WTC11 (cell line): ENCODE results near the gene RNF2. TPM values are rescaled to one million over a fixed set of nuclear protein-coding genes. Genes with fewer than 3 reads are reported as not detected.

Experiments
- ATAC-seq: fragments of 200-7000 bp; cut with Tn5 transposase; 2 replicates; pipeline ENCODE4 v1.10.0; 2021; ENCODE audit warnings: mild to moderate bottlenecking, moderate library complexity
- CTCF ChIA-PET: fragments of 300-600 bp; sonication (Branson Sonifier 250); formaldehyde crosslinking; loops from one replicate; lab custom pipeline; 2021; ENCODE audit warnings: antibody characterized with exemption; lab: Charles Lee
- POLR2A ChIA-PET: fragments of 350-600 bp; sonication (Branson Sonifier 250); formaldehyde crosslinking; loops from one replicate; lab custom pipeline; 2021; ENCODE audit warnings: antibody characterized with exemption; lab: Charles Lee
- DNase-seq: peaks from one replicate; pipeline ENCODE4 v3.0.0; 2021; ENCODE audit warnings: low spot score
- H3K27ac Mint-ChIP-seq: 2 replicates; pipeline ENCODE4 v1.8.0; 2021; ENCODE audit warnings: mixed read lengths
- H3K27me3 Mint-ChIP-seq: 2 replicates; pipeline ENCODE4 v1.8.0; 2021; ENCODE audit warnings: low read depth, mild to moderate bottlenecking, moderate library complexity, mixed read lengths
- H3K36me3 Mint-ChIP-seq: 2 replicates; pipeline ENCODE4 v1.8.0; 2021; ENCODE audit warnings: mixed read lengths
- H3K4me1 Mint-ChIP-seq: 2 replicates; pipeline ENCODE4 v1.8.0; 2022; ENCODE audit warnings: mixed read lengths
- H3K4me3 Mint-ChIP-seq: 2 replicates; pipeline ENCODE4 v1.8.0; 2021; ENCODE audit warnings: mild to moderate bottlenecking, moderate library complexity, mixed read lengths
- H3K9me3 Mint-ChIP-seq: 2 replicates; pipeline ENCODE4 v1.8.0; 2021; ENCODE audit warnings: mixed read lengths
- CBFB ChIP-seq: sonication (generic); formaldehyde crosslinking; IDR thresholded peaks from 2 replicates; pipeline ENCODE4 v1.8.1; 2022; ENCODE audit warnings: mild to moderate bottlenecking, low read depth, missing genetic modification reagents
- ESRRA ChIP-seq: sonication (generic); formaldehyde crosslinking; IDR thresholded peaks from 2 replicates; pipeline ENCODE4 v1.8.1; 2022; ENCODE audit warnings: mild to moderate bottlenecking, missing genetic modification reagents, borderline replicate concordance
- FOXP1 ChIP-seq: sonication (generic); formaldehyde crosslinking; IDR thresholded peaks from 2 replicates; pipeline ENCODE4 v1.8.0; 2022; ENCODE audit warnings: missing genetic modification reagents, mild to moderate bottlenecking, moderate library complexity, borderline replicate concordance
- GABPB1 ChIP-seq: sonication (generic); formaldehyde crosslinking; IDR thresholded peaks from 2 replicates; pipeline ENCODE4 v1.8.1; 2023; ENCODE audit warnings: mild to moderate bottlenecking, missing genetic modification reagents
- GRHL2 ChIP-seq: fragments of 250-450 bp; sonication (Bioruptor Pico); IDR thresholded peaks from 2 replicates; pipeline ENCODE4 v1.8.0; 2022; ENCODE audit warnings: mild to moderate bottlenecking, moderate library complexity; ENCODE audit not compliant: insufficient replicate concordance, severe bottlenecking
- MYBL2 ChIP-seq: sonication (generic); formaldehyde crosslinking; IDR thresholded peaks from 2 replicates; pipeline ENCODE4 v1.8.1; 2023; ENCODE audit warnings: mild to moderate bottlenecking, moderate library complexity, missing genetic modification reagents
- NFYB ChIP-seq: sonication (generic); formaldehyde crosslinking; conservative IDR thresholded peaks from 2 replicates; pipeline ENCODE4 v1.8.0; 2022; ENCODE audit warnings: low read depth, missing genetic modification reagents
- SP1 ChIP-seq: sonication (generic); formaldehyde crosslinking; conservative IDR thresholded peaks from 2 replicates; pipeline ENCODE4 v1.8.1; 2022; ENCODE audit warnings: missing genetic modification reagents
- TCF7 ChIP-seq: sonication (generic); formaldehyde crosslinking; IDR thresholded peaks from 2 replicates; pipeline ENCODE4 v1.8.0; 2022; ENCODE audit warnings: mild to moderate bottlenecking, low read depth, missing genetic modification reagents, moderate library complexity
- ZNF138 ChIP-seq: sonication (generic); formaldehyde crosslinking; conservative IDR thresholded peaks from 2 replicates; pipeline ENCODE4 v1.8.1; 2022; ENCODE audit warnings: mild to moderate bottlenecking, moderate library complexity, missing genetic modification reagents
- ZNF396 ChIP-seq: fragments of 250-450 bp; sonication (Bioruptor Pico); IDR thresholded peaks from 2 replicates; pipeline ENCODE4 v1.8.0; 2021; ENCODE audit warnings: mild to moderate bottlenecking, moderate library complexity, borderline replicate concordance
- total RNA-seq: library from RNA; stranded (reverse); gene quantifications from 3 replicates; pipeline ENCODE4 v1.2.3, GENCODE V29; 2021
- TF ChIP-seq, protein P1 (sequence below): fragments of 250-450 bp; sonication (Bioruptor Pico); IDR thresholded peaks from 2 replicates; pipeline ENCODE4 v1.9.0; 2021; ENCODE audit warnings: mild to moderate bottlenecking
- TF ChIP-seq, protein P2 (sequence below): fragments of 250-450 bp; sonication (Bioruptor Pico); IDR thresholded peaks from 2 replicates; pipeline ENCODE4 v1.9.0; 2021; ENCODE audit warnings: mild to moderate bottlenecking
- TF ChIP-seq, protein P3 (sequence below): sonication (generic); formaldehyde crosslinking; IDR thresholded peaks from 2 replicates; pipeline ENCODE4 v1.8.1; 2023; ENCODE audit warnings: mild to moderate bottlenecking, missing genetic modification reagents, moderate library complexity
- TF ChIP-seq, protein P4 (sequence below): sonication (generic); formaldehyde crosslinking; IDR thresholded peaks from 2 replicates; pipeline ENCODE4 v1.8.0; 2023; ENCODE audit warnings: mild to moderate bottlenecking, missing genetic modification reagents
- TF ChIP-seq, protein P5 (sequence below): fragments of 200-600 bp; IDR thresholded peaks from 2 replicates; pipeline ENCODE4 v1.8.0; 2022; ENCODE audit warnings: antibody characterized with exemption
- TF ChIP-seq, protein P6 (sequence below): sonication (generic); formaldehyde crosslinking; IDR thresholded peaks from 2 replicates; pipeline ENCODE4 v1.8.0; 2023; ENCODE audit warnings: missing genetic modification reagents
- TF ChIP-seq, protein P7 (sequence below): sonication (generic); formaldehyde crosslinking; IDR thresholded peaks from 2 replicates; pipeline ENCODE4 v1.8.0; 2022; ENCODE audit warnings: mild to moderate bottlenecking, missing genetic modification reagents

The RNF2 gene
- total RNA-seq, 1 experiment from 2014 or later = 37.3 TPM

DNA sequence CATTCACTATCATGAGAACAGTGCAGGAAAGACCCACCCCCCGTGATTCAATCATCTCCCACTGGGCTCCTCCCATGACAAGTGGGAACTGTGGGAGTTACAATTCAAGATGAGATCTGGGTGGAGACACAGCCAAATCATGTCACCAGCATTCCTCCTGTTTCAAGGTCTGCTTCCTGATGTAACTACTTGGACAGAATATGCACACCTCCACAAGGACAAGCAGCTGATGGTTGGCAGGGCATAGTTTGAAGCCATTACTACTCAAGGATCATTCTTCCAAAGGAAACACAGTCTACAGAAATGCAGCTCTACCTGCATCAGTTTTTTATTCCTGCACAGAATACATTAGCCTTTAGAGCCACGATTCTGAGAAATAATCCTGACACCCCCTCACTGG, 28.5 kb upstream of the RNF2 start:
- DNase-seq (no peak), ATAC-seq (no peak)
- POLR2A ChIA-PET = no interaction called here
- Mint-ChIP-seq H3K4me1 (peaks cover 7% of the 10 kb centered on the region; the same call in 1 of the 2 replicates), H3K36me3 (no peaks in the 10 kb centered on the region), H3K9me3 (no peaks in the 10 kb centered on the region), H3K4me3 (no peak overlapping the region), H3K27ac (no peak overlapping the region), H3K27me3 (no peaks in the 10 kb centered on the region; the same call in 1 of the 2 replicates)
- CTCF ChIA-PET = interaction anchor here (0.8 kb wide), 1 partner anchor 153 kb away, joined by 3 read pairs; no protein-coding TSS in a partner anchor
- TF ChIP-seq NFYB (CRISPR knock-in tag) (no peak), ZNF396 (no peak), FOXP1 (no peak), GRHL2 (no peak), ESRRA (CRISPR knock-in tag) (no peak), MYBL2 (CRISPR knock-in tag) (no peak), GABPB1 (CRISPR knock-in tag) (no peak)
- TF ChIP-seq, protein P1, sequence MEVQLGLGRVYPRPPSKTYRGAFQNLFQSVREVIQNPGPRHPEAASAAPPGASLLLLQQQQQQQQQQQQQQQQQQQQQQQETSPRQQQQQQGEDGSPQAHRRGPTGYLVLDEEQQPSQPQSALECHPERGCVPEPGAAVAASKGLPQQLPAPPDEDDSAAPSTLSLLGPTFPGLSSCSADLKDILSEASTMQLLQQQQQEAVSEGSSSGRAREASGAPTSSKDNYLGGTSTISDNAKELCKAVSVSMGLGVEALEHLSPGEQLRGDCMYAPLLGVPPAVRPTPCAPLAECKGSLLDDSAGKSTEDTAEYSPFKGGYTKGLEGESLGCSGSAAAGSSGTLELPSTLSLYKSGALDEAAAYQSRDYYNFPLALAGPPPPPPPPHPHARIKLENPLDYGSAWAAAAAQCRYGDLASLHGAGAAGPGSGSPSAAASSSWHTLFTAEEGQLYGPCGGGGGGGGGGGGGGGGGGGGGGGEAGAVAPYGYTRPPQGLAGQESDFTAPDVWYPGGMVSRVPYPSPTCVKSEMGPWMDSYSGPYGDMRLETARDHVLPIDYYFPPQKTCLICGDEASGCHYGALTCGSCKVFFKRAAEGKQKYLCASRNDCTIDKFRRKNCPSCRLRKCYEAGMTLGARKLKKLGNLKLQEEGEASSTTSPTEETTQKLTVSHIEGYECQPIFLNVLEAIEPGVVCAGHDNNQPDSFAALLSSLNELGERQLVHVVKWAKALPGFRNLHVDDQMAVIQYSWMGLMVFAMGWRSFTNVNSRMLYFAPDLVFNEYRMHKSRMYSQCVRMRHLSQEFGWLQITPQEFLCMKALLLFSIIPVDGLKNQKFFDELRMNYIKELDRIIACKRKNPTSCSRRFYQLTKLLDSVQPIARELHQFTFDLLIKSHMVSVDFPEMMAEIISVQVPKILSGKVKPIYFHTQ (CRISPR knock-in tag) = no peak
- TF ChIP-seq, protein P2, sequence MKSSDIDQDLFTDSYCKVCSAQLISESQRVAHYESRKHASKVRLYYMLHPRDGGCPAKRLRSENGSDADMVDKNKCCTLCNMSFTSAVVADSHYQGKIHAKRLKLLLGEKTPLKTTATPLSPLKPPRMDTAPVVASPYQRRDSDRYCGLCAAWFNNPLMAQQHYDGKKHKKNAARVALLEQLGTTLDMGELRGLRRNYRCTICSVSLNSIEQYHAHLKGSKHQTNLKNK (CRISPR knock-in tag) = no peak
- TF ChIP-seq, protein P3, sequence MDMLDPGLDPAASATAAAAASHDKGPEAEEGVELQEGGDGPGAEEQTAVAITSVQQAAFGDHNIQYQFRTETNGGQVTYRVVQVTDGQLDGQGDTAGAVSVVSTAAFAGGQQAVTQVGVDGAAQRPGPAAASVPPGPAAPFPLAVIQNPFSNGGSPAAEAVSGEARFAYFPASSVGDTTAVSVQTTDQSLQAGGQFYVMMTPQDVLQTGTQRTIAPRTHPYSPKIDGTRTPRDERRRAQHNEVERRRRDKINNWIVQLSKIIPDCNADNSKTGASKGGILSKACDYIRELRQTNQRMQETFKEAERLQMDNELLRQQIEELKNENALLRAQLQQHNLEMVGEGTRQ = no peak
- TF ChIP-seq, protein P4, sequence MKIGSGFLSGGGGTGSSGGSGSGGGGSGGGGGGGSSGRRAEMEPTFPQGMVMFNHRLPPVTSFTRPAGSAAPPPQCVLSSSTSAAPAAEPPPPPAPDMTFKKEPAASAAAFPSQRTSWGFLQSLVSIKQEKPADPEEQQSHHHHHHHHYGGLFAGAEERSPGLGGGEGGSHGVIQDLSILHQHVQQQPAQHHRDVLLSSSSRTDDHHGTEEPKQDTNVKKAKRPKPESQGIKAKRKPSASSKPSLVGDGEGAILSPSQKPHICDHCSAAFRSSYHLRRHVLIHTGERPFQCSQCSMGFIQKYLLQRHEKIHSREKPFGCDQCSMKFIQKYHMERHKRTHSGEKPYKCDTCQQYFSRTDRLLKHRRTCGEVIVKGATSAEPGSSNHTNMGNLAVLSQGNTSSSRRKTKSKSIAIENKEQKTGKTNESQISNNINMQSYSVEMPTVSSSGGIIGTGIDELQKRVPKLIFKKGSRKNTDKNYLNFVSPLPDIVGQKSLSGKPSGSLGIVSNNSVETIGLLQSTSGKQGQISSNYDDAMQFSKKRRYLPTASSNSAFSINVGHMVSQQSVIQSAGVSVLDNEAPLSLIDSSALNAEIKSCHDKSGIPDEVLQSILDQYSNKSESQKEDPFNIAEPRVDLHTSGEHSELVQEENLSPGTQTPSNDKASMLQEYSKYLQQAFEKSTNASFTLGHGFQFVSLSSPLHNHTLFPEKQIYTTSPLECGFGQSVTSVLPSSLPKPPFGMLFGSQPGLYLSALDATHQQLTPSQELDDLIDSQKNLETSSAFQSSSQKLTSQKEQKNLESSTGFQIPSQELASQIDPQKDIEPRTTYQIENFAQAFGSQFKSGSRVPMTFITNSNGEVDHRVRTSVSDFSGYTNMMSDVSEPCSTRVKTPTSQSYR (CRISPR knock-in tag) = no peak
- TF ChIP-seq, protein P5, sequence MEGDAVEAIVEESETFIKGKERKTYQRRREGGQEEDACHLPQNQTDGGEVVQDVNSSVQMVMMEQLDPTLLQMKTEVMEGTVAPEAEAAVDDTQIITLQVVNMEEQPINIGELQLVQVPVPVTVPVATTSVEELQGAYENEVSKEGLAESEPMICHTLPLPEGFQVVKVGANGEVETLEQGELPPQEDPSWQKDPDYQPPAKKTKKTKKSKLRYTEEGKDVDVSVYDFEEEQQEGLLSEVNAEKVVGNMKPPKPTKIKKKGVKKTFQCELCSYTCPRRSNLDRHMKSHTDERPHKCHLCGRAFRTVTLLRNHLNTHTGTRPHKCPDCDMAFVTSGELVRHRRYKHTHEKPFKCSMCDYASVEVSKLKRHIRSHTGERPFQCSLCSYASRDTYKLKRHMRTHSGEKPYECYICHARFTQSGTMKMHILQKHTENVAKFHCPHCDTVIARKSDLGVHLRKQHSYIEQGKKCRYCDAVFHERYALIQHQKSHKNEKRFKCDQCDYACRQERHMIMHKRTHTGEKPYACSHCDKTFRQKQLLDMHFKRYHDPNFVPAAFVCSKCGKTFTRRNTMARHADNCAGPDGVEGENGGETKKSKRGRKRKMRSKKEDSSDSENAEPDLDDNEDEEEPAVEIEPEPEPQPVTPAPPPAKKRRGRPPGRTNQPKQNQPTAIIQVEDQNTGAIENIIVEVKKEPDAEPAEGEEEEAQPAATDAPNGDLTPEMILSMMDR = no peak

DNA sequence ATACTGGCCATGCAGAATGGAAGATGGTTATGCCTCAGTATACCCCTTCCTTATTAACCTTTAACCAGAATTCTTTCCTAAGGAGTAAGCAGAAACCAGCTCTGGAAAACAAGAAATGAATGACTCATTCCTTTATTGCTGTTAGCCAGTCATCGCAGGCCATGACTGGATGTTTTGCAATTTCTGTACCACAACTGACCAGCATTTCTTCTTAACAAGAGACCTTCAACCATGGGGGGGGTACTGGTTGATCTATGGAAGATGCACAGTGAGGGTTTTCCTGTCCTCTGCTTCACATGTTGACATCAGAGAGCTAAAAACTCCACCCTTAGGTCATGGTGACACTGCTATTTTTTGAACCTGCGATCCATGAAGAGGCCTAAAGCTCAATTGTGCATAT, 28.0 kb upstream of the RNF2 start:
- Mint-ChIP-seq H3K9me3 (no peaks in the 10 kb centered on the region), H3K27ac (no peak overlapping the region), H3K4me3 (no peak overlapping the region), H3K27me3 (no peaks in the 10 kb centered on the region; the same call in 1 of the 2 replicates), H3K36me3 (no peaks in the 10 kb centered on the region), H3K4me1 (peaks cover 7% of the 10 kb centered on the region; the same call in 1 of the 2 replicates)
- DNase-seq (no peak), ATAC-seq (no peak)
- CTCF ChIA-PET = interaction anchor here (0.8 kb wide), 1 partner anchor 153 kb away, joined by 3 read pairs; no protein-coding TSS in a partner anchor
- TF ChIP-seq, protein P6, sequence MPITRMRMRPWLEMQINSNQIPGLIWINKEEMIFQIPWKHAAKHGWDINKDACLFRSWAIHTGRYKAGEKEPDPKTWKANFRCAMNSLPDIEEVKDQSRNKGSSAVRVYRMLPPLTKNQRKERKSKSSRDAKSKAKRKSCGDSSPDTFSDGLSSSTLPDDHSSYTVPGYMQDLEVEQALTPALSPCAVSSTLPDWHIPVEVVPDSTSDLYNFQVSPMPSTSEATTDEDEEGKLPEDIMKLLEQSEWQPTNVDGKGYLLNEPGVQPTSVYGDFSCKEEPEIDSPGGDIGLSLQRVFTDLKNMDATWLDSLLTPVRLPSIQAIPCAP (CRISPR knock-in tag) = no peak
- no peak for TF ChIP-seq TCF7
- no peak for TF ChIP-seq CBFB (CRISPR knock-in tag)
- TF ChIP-seq, protein P7, sequence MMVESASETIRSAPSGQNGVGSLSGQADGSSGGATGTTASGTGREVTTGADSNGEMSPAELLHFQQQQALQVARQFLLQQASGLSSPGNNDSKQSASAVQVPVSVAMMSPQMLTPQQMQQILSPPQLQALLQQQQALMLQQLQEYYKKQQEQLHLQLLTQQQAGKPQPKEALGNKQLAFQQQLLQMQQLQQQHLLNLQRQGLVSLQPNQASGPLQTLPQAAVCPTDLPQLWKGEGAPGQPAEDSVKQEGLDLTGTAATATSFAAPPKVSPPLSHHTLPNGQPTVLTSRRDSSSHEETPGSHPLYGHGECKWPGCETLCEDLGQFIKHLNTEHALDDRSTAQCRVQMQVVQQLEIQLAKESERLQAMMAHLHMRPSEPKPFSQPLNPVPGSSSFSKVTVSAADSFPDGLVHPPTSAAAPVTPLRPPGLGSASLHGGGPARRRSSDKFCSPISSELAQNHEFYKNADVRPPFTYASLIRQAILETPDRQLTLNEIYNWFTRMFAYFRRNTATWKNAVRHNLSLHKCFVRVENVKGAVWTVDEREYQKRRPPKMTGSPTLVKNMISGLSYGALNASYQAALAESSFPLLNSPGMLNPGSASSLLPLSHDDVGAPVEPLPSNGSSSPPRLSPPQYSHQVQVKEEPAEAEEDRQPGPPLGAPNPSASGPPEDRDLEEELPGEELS (CRISPR knock-in tag) = no peak
- no peak for TF ChIP-seq ZNF138 (CRISPR knock-in tag)
- TF ChIP-seq, protein P3 = no peak
- no peak for TF ChIP-seq SP1 (CRISPR knock-in tag)
- no peak for TF ChIP-seq NFYB (CRISPR knock-in tag)
- POLR2A ChIA-PET = no interaction called here
